ENCODE data around the gene ASZ1.

DNA sequence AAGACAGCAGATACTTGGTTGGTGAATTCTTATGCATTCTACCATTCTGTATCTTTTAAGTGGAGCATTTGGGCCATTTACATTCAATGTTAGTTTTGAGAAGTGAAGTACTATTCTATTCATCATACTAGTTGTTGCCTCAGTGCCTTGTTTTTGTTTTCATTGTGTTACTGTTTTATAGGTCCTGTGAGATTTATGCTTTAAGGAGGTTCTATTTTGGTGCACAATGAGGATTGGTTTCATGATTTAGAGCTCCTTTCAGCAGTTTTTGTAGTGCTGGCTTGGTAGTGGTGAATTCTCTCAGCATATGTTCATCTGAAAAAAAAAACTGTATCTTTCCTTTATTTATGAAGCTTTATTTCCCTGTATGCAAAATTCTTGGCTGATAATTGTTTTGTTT, 81.1 kb downstream of the ASZ1 start:
- no peak for TF ChIP-seq POLR2A (IDR thresholded peaks at IDR 0.05)
- TF ChIP-seq, protein P1, sequence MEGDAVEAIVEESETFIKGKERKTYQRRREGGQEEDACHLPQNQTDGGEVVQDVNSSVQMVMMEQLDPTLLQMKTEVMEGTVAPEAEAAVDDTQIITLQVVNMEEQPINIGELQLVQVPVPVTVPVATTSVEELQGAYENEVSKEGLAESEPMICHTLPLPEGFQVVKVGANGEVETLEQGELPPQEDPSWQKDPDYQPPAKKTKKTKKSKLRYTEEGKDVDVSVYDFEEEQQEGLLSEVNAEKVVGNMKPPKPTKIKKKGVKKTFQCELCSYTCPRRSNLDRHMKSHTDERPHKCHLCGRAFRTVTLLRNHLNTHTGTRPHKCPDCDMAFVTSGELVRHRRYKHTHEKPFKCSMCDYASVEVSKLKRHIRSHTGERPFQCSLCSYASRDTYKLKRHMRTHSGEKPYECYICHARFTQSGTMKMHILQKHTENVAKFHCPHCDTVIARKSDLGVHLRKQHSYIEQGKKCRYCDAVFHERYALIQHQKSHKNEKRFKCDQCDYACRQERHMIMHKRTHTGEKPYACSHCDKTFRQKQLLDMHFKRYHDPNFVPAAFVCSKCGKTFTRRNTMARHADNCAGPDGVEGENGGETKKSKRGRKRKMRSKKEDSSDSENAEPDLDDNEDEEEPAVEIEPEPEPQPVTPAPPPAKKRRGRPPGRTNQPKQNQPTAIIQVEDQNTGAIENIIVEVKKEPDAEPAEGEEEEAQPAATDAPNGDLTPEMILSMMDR (IDR thresholded peaks at IDR 0.05): no peak
